Activated CD4-positive, alpha-beta T cell treated with anti-CD3 and anti-CD28 coated beads, Interleukin-2, amount 50 U/mL, for 48 hours (primary cell): ENCODE measurements around the gene ZNF780A.
"Not testable (repeated sequence)": the region's sequence is repeated elsewhere in the genome, so short reads cannot be mapped to it uniquely, and the experiment has no call there.

Experiments used
- DNase-seq, 2 experiments: peaks; one replicate each; pipeline ENCODE4 v3.0.0-alpha.2; 2020

Gene ZNF780A

GRCh38 chr19:40090241-40091204, at the start of gene ZNF780A:
Gene ZNF780A (minus strand): TSS chr19:40090943. CDS start chr19:40084753, 6,190 bp downstream.
- peak; percentile 79 to 84 for DNase-seq

GRCh38 chr19:40139533-40140287, 49.0 kb upstream of the ZNF780A start:
- no peak for DNase-seq

GRCh38 chr19:40136818-40137217, 46.1 kb upstream of the ZNF780A start:
- DNase-seq, result no peak

GRCh38 chr19:40134866-40135265, 44.1 kb upstream of the ZNF780A start:
- DNase-seq, result no peak

- DNase-seq, result no peak
Measured at GRCh38 chr19:40133491-40133890, 42.7 kb upstream of the ZNF780A start.

- no peak for DNase-seq
Measured at GRCh38 chr19:40130013-40130412, 39.3 kb upstream of the ZNF780A start.

GRCh38 chr19:40129425-40129824, 38.7 kb upstream of the ZNF780A start:
- DNase-seq, result no peak

GRCh38 chr19:40128991-40129390, 38.2 kb upstream of the ZNF780A start:
- DNase-seq, result no peak

- DNase-seq, result no peak
Measured at GRCh38 chr19:40119380-40119779, 28.6 kb upstream of the ZNF780A start.

- not testable (repeated sequence) for DNase-seq
Measured at GRCh38 chr19:40118638-40119037, 27.9 kb upstream of the ZNF780A start.

GRCh38 chr19:40116075-40116474, 25.3 kb upstream of the ZNF780A start:
- DNase-seq, result no peak

GRCh38 chr19:40114119-40114518, 23.4 kb upstream of the ZNF780A start:
- not testable (repeated sequence) for DNase-seq

- DNase-seq, result not testable (repeated sequence)
Measured at GRCh38 chr19:40112271-40112670, 21.5 kb upstream of the ZNF780A start.

GRCh38 chr19:40110570-40110969, 19.8 kb upstream of the ZNF780A start:
- no peak for DNase-seq

GRCh38 chr19:40104754-40105153, 14.0 kb upstream of the ZNF780A start:
- no peak for DNase-seq

GRCh38 chr19:40103600-40103999, 12.9 kb upstream of the ZNF780A start:
- no peak for DNase-seq

- DNase-seq, result no peak
Measured at GRCh38 chr19:40101813-40102212, 11.1 kb upstream of the ZNF780A start.

- no peak for DNase-seq
Measured at GRCh38 chr19:40093416-40093815, 2.7 kb upstream of the ZNF780A start.

- no peak for DNase-seq
Measured at GRCh38 chr19:40091205-40092129, 724 bp upstream of the ZNF780A start.

- no peak for DNase-seq
Measured at GRCh38 chr19:40089462-40089861, 1.3 kb downstream of the ZNF780A start.

GRCh38 chr19:40088299-40089047, 2.3 kb downstream of the ZNF780A start:
- no peak for DNase-seq

GRCh38 chr19:40084948-40085347, 5.8 kb downstream of the ZNF780A start:
- DNase-seq, result no peak
